A172 (cell line): ENCODE results near the gene VWA8. TPM values are rescaled to one million over a fixed set of nuclear protein-coding genes. Genes with fewer than 3 reads are reported as not detected.
A peak's percentile ranks its signal among the peaks of the same experiment; 100 is the strongest.

Experiments
- DNase-seq: peaks from one replicate; pipeline ENCODE4 v3.0.0-alpha.2; 2015; ENCODE audit warnings: low spot score
- total RNA-seq: library from RNA; depleted of rRNA; stranded (reverse); fragments of >200 nt; shearing (Covaris generic); gene quantifications from 2 replicates; pipeline ENCODE4 v1.2.3, GENCODE V29; 2014; rRNA removed

Gene VWA8
- total RNA-seq, result 8.6 and 13.7 TPM in 2 replicates

DNA sequence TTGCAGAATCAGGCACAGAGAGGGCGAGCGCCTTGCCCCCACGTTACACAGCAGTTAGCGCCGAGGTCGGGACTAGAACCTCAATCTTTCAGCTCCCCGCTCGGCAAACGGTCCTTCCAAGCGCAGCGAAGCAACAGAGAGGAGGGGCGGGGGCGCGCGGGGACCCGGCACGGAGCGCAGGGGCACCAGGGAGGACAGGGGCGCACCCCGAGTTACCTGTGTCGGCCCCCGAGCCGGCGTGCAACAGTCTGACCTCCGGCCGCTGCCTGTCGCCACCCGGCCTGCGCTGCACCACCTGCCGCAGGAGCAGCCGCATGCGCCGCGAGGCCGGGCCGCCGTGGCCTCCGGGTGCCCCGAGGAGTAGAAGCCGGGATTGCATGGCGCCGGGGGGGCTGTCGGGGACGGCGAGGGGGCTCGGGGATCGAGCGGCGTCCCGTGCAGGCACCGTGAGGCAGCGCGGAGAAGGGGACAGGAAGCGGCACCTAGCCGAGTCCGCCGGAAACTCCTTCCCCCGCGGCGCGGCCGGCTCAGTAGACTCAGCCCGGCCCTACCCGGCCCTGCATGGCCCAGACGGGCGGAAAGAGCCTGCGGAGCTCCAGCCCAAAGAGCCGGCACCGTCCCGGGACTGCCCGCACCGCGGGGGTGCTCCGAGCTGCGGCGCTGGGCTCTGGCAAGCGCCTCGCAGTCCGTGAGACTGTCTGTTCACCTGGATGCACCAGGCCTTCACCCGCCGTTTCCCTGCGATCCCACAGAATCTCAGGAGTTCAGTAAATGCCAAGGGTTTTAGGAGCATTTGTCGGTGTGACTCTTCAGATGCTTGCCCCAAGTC, at the start of gene VWA8:
Gene VWA8 (minus strand): TSS at position 473 of the 829 bp plus-strand sequence. CDS start 94 bp downstream, at position 379.
- peak; percentile 56 for DNase-seq

DNA sequence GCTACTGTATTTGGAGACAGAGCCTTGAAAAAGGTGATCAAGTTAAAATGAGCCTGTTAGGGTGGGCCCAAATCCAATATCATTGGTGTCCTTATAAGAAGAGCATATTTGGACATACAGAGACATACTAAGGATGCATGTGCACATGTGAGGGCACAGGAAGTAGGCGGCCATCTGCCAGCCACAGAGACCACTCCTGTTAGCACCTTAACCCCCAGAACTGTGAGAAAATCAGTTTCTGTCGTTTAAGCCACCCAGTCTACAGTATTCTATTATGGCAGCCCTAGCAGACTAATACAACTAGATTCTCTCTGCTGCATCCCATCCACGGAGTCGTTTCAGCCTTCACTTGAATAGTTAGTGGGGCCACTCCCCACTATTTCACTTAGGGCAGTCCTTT, 48.1 kb upstream of the VWA8 start:
- DNase-seq, result no peak

DNA sequence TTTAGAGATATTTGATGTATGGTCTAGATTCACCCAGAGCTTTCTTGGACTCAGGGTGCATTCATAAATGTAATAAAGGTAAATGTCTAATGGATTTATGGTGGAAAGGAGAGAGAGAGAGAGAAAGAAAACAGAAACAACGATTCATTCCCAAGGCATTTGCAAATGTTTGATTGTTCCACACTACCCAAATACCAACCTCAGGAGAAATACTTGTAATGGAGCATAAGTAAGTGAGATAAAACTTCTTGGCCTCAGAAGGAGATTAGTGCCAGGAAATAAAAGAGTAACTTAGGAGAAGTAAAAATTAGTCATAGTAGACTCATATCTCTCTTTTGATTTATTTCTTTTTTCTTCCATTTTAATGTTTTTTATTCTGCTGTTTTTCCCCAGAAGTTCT, 46.9 kb upstream of the VWA8 start:
- peak; percentile 26 for DNase-seq

DNA sequence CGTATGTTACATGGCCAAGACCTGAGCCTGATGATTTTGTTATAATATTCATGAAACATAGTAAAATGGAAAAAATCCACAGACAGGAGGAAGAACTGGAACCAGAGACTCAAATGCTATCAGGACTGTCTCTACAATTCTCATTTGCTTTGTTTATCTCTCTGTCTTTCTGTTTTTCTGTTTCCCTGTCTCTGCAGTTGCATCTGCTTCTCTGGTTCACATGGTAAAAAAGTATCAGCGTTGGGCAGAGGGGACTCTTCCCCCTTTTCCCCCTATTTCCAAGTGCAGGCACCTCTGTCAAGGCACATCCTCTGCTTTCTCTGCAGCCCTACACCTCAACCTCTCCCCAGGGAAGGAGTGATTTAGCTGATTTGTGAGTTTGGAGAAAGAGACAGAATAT, 41.2 kb upstream of the VWA8 start:
- no peak for DNase-seq

DNA sequence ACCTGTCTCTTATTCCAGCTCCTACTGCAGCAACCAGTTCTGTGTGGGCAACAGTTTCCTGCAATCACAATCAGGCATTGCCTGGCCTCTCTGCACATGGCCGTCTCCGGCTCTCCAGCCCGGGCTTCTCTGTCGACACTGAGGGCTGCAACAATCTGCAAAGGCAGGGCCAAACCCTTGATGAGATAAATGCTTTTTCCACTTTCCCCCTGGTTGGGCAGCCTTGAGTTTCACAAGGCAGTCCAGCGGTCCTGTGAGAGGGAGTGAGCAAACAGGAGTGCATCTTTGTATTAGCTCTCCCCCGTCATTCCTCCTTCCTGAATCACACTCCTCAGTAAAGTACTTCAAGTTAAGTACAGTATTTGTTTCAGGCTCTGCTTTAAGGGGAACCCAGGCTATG, 40.7 kb upstream of the VWA8 start:
- DNase-seq, result peak; percentile 19

DNA sequence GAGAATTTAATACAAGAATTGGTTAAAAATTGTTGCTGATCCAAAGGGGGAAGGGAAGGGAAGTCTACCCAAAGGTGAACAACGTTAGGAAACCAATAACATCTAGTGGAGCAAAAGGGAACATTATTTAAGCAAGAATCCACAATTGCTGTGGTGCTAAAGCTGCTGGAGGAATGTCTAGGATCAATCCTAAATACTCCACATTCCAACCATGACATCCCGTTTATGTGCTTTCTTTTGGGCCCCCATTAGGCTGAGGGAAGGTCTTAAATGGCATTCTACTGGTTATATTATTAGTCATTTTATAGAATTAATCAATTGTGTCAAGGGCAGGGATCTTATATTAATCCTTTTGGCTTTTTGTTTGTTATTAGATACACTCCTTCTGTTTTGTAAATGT, 39.9 kb upstream of the VWA8 start:
- DNase-seq, result no peak

DNA sequence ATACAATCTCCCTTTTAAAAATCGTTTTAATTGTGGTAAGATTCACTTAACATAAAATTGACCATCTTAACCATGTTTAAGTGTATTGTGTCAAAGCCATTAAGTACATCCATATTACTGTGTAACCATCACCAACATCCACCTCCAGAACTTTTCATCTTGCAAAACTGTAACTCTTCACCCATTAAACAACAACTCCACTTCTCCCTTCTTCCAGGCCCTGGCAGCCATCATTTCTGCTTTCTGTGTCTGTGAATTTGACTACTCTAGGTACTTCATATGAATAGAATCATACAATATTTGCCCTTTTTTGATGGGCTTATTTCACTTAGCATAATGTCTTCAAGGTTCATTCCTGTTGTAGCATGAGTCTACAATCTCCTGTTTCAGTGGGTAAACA, 36.5 kb upstream of the VWA8 start:
- DNase-seq, result no peak

DNA sequence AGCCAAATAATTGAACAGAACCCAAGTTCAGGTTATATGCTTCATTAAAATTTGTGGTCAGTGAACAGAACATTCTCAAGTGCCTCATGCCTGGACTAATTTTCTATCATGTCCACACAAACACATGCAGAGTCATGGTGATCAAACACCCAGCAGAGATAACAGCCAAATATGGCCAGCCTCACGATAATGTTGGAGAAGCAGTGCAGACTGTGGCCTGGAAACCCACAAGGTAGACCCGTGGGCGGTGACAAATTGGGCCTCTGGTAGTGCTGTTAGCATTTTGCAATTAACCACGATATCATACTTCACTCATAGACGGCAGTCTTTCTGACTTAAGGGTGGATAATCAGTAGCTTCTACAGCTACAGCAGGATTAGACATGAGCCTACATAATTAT, 35.0 kb upstream of the VWA8 start:
- peak; percentile 8 for DNase-seq

DNA sequence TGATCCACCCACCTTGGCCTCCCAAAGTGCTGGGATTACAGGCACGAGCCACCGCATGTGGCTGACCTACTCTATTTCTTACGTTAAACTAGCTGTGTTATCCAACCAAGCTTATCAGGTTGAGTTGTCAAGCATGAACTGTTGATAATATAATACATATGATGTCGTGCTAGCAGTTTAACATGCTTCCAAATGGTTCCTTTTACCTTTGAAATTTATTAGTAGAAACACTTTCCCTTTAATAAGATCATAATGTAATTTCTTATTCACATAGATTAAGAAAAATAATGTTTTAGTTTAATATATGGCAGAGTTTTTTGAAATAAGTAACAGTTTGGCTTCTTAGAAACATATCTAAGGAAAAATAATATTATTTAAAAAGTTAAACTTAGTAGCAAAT, 34.4 kb upstream of the VWA8 start:
- DNase-seq, result no peak

DNA sequence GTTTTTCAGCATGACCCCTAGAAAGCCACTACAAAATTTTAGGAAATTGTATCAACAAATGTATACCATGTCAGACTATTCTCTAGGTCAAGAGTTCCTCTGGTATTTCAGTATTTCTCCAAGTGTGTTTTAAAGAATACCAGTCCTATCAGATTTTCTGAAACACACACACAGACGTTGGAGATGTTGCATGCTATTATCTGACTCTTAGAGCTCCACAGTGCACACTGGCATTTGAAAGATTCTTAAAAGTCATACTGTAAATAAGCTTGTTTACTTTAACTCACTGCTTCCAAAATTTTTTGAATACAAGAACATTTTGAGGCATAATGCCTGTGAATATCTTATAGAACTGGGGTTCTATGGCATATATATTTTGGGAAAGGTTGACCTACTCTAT, 33.8 kb upstream of the VWA8 start:
- no peak for DNase-seq

DNA sequence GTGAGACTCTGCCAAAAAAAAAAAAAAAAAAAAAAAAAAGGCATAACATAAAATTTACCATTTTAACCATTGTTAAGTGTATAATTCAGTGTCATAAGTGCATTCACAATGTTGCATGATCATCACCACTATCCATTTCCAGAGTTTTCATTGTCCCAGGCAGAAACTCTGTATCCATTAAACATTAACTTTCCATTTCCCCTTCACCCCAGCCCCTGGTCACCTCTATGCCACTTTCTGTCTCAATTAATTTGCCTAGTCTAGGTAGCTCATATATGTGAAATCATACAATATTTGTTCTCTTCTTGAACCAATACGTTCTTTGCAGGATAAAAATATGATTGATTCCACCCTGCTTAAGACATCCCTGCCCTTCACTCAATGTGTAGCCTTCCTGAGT, 31.0 kb upstream of the VWA8 start:
- no peak for DNase-seq

DNA sequence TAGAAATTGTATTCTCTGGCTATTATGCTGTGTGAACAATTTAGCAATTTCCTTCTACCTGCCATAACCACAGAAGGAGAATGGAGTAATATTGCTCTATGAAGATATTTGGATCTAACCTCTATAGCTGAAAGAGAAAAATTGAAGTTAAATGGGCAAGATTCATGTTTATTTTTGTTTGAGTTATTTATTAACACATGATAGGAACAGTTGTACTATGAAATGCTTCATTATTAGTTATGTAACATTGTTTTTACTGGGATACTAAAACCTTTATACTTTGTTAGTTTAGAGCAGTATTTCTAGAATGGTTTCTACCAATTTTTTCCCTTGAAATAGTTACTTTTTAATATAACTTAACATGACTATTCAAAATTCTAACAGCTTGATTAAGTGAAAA, 27.3 kb upstream of the VWA8 start:
- no peak for DNase-seq

DNA sequence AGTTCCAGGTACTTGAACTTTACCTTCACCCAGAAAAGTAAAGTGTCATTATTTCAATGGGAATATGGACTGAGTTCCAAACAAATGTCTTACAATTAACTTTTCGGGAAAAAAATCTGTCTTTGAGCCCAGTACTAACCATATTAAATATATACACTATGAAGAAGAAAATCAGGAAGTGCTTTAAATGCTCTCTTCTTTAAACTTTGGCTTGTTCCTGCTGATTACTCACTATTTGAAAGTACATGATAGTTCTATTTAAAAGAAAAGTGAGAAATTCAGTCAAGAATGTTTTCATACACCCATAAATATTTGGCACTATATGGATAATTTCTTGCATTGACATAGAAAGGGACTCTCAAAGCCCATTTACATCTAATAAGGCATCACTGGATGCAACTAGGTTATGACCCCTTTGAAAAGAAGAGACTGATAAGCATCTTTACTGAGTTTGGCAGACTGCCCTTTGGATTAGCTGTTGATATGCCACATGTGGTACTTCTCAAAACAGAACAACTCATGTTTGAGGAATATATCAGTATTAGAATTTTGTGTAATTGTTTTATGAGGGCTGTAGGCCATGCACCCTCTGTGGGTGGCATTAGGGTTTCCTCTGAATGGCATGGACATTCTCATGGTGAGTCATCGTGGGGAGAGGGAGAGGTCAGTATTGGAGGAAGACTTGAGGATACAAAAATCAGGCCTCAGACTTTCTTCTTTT, 25.0 kb upstream of the VWA8 start:
- peak; percentile 41 for DNase-seq

DNA sequence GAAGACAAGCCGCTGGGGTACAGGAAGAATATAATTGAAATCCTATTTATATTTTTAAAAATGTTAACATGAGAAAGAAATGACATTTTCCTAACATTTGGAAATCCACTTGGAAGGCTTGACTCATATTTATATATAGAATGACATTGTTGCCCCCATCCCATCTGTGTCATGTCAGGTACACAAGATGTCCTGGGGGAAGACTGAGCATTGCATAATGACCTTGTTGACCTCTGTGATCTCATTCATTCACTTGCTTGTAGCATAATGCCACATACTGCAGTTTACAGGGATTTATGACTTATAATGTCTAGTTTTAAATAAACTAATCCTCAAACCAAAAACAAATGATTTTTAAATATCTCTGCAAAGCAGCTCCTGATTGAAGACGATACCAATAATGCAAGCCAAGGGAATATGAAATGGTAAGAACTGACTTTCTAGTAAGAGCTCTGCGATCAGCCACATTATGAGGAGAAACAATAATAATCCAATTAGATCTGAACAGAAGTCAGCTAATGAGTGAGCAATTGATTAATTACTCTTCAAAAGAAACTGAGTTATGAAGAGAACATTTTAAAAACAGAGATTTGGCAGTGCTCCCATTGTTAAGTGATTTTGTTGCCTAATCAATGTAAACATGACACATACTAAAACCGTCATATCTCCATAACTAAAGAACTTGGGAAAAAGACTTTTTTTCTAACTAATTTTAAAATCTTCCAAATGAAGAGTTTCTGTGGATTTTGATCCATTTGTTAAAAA, 21.2 kb upstream of the VWA8 start:
- DNase-seq, result no peak

DNA sequence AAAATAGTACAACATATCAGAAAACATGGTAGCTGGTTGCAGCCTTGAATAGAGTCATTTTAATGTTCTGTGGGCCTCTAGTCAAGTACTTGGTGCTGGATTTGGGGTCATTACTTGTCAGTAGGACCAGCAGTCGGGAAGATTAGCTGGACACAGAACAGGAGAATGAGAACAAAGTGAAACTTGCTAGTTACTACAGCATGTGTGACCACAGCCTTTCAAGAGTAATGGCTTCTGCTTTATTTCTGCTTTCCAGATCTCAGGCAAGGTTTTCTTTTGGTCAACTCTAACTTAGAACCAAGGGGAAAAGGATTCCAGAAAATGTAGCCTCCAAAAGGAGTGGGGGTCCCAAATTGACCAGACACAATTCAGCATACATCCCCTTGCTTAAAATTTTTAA, 17.1 kb upstream of the VWA8 start:
- no peak for DNase-seq

DNA sequence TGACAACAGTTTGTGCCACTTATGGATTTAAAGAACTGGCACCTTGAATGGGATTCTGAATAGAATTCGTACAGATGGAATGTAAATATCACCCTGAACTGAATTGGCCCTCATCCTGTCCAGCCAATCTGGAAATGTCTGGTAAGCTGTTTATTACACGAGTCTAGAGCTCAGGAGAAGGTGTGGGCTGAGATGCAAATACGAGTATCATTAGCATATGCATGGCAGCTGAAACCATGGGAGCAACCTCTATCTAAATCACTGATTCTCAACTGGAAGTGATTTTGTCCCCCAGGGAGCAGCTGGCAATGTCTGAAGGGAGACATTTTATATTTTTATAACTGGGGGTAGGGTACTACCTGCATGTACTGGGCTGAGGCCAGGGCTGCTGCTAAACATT, 15.6 kb upstream of the VWA8 start:
- DNase-seq, result no peak

DNA sequence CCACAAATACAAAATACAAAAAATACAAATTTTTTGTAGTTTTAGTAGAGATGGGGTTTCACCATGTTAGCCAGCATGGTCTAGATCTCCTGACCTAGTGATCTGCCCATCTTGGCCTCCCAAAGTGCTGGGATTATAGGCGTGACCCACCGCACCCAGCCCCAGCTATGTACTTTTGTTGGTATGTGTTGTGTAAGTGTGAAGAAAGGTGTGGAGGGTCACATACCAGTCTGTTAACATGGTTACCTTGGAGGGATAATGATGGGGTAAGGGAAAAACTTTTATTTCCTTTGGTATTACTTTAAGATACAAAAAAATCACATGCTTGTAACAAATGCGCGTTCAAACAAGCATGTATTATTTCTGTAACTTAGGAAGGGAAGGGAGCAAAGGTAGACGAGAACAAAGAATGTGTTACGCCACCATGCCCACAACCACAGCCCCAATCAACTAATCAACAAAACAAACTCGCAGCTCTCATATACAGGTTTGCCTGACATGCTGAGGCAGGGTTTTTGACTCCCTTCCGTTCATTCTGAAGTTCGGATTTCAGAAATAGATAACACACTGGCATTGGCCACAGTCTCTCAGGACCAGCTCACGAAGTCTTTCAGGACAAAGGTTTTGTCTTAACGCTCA, 13.5 kb upstream of the VWA8 start:
- no peak for DNase-seq

DNA sequence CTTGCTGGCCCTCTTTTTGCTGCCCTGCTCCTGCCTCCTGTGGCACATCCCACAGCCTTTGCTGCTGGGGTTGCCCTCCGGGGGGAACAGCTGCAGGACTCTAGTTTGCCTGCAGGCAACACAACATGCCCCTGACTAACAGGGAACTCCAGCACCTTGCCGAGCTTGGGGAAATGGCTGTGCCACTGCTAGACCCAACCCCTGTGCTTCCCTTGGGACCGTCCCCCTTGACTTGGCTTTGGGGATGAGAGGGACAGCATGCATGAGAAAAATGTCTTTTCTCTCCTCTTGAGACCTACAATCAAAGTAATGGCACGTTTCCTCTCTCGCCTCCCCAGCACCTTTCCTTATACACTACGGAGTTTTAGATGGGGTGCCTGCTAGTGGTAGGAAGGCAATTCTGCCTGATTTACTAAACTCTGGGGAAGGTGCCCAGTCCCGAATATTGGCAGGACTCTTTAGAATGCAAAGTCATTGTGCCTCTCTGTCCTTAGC, 12.4 kb upstream of the VWA8 start:
- no peak for DNase-seq

DNA sequence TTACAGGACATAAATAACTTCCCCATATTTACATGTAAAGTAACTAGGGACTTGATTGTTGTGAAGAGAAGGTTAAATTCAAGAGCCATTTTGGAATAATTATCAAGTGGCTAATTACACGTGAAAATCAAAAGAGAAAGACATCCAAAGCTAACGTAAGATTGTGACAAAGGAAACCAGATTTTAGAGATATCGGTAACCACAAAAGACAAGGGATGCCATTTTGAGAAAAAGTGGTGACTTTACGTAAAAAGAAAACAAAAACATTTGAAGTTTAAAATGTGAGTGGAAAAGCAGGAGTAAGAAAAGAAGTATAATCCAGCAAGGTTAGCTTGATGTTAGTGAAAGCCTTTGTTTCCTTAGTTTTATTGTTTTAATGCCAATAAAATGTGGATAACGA, 10.9 kb upstream of the VWA8 start:
- DNase-seq, result no peak

DNA sequence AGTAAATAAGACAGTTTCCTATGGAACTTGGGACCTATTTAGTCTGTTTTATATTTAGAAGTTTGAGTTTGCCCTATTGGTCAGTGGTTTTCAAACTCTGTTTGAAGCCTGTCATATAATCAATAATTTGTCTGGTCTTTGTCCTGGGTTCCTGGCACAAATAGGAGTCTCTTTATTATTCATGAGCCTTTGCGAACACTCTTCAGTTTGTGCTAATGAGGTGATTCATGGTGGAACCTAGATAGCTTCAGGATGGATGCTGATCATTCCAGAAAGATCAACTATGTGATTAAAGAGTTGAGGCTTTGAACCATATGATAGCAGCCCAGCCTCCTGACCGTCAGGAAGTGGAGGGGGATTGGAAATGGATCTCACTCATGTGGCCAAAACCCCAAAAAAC, 10.0 kb upstream of the VWA8 start:
- DNase-seq, result no peak

DNA sequence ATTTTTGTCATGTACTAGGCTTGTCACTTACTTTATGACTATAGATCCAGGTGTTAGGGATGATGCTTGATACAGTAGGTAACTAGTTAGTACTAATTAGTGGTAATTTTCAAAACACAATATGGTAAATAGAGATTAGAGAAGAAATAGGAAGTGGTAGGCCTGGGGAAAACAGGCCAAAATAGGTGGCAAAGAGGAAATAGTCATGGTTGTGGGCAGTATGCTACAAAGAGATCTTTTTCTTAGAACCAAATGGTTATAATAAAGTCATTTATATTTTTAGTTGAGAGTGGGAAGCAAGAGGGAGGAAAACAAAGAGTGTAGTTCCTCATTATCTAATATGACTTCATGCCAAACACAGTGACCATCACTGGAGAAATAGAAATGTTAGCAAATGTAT, 9.1 kb upstream of the VWA8 start:
- no peak for DNase-seq

DNA sequence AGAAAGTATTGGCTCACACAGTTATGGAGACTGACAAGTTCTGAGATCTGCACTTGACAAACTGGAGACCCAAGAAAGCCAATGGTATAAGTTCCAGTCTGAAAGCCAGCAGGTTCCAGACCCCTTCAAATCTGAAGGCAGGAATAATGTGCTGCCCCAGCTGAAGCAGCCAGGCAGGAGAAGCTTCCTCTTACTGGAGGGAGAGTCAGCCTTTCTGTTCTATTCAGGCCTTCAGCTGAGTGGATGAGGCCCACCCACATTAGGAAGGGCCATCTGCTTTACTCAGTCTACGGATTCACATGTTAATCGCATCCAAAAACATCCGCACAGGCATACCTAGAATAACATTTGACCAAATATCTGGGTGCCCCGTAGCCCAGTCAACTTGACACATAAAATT, 8.2 kb upstream of the VWA8 start:
- no peak for DNase-seq
